ENCODE measurements around the gene LAP3. TPM values are rescaled to one million over a fixed set of nuclear protein-coding genes. Genes with fewer than 3 reads are reported as not detected.

LAP3 gene
- polyA plus RNA-seq, 3 donors: 98.3 to 127 (median 108) TPM

DNA sequence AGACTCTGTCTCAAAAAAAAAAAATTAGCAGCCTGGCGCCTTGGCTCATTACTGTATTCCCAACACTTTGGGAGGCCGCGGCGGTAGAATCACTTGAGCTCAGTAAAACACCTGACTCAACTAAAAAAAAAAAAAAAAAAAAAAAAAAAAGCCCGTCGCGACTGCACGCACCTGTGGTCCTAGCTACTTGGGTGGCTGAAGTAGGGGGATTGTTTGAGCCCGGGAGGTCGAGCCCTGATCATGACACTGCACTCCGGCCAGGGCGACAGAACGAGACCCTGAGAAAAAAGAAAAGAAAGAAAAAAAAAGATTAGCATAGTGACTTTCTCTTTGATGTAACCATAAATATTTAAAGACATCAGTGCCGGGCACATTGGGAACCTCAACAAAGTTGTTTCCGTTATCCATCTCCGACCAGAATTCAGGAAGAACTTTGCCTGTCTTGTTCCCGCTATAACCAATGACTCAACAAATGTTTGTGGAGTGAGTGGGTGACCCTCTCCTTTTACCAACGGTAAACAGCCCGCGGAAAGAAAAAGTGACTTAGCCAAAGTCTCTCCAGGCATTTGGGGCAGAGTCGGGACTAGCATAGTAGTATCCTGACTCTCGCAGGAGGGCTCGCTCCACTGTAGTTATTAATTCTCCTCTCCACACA is 36.9 kb downstream of the LAP3 start:
- Histone ChIP-seq H3K9ac (ENCODE audit: insufficient read depth, low read length, poor library complexity, severe bottlenecking) (peak overlapping the region; percentile 96), H3K27me3 (ENCODE audit: control insufficient read depth in 2 of 2, insufficient read depth in 2 of 2, low read length in 2 of 2) (no peaks in the 10 kb centered on the region), H3K9me3 (replicated peaks in 1 of 2; ENCODE audit: control insufficient read depth in 1 of 2, insufficient read depth in 1 of 2, low read length in 2 of 2) (no peaks in the 10 kb centered on the region), H3K4me2 (replicated peaks; ENCODE audit: extremely low read depth, low read length, poor library complexity, severe bottlenecking) (peak overlapping the region; percentile 75), H4K20me1 (ENCODE audit: insufficient read depth, low read length) (peaks cover 38% of the 10 kb centered on the region), H3K4me1 (ENCODE audit: control insufficient read depth in 1 of 2, insufficient read depth in 2 of 2, low read length in 2 of 2) (peaks cover 27 to 35% of the 10 kb centered on the region in 2 donors), H3K79me2 (ENCODE audit: insufficient read depth, low read length) (peaks cover 52% of the 10 kb centered on the region), H2AFZ (ENCODE audit: insufficient read depth, low read depth, low read length, poor library complexity, severe bottlenecking) (peak overlapping the region; percentile 96), H3K27ac (ENCODE audit: low read depth in 1 of 2, low read length in 2 of 2) (peak overlapping the region; percentile 75 to 98), H3K4me3 (replicated peaks in 1 of 3; ENCODE audit: low read depth in 2 of 3, low read length in 3 of 3) (peak overlapping the region; percentile 90 to 100 (median 98)), H3K36me3 (replicated peaks in 1 of 2; ENCODE audit: control insufficient read depth in 1 of 2, insufficient read depth in 2 of 2, low read length in 2 of 2) (peaks cover 16 to 28% of the 10 kb centered on the region in 2 donors)
- 0% methylated on average over 3 of the region's 23 CpGs for WGBS (ENCODE audit: insufficient coverage)
- Mint-ChIP-seq H3K27me3 (ENCODE audit: low read depth in 3 of 3) (peaks cover 0 to 2% (median 0%) of the 10 kb centered on the region in 3 donors), H3K9me3 (no peaks in the 10 kb centered on the region), H3K36me3 (peaks cover 11 to 32% of the 10 kb centered on the region in 2 donors), H3K4me1 (peaks cover 27% of the 10 kb centered on the region), H3K4me3 (peak overlapping the region; percentile 98 to 99), H3K27ac (peak overlapping the region; percentile 94 to 99 (median 97))
- TF ChIP-seq, protein P1, sequence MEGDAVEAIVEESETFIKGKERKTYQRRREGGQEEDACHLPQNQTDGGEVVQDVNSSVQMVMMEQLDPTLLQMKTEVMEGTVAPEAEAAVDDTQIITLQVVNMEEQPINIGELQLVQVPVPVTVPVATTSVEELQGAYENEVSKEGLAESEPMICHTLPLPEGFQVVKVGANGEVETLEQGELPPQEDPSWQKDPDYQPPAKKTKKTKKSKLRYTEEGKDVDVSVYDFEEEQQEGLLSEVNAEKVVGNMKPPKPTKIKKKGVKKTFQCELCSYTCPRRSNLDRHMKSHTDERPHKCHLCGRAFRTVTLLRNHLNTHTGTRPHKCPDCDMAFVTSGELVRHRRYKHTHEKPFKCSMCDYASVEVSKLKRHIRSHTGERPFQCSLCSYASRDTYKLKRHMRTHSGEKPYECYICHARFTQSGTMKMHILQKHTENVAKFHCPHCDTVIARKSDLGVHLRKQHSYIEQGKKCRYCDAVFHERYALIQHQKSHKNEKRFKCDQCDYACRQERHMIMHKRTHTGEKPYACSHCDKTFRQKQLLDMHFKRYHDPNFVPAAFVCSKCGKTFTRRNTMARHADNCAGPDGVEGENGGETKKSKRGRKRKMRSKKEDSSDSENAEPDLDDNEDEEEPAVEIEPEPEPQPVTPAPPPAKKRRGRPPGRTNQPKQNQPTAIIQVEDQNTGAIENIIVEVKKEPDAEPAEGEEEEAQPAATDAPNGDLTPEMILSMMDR (IDR thresholded peaks at IDR 0.05): no peak
- intact Hi-C loops (cut with micrococcal nuclease): loop anchor here (2.0 to 10.0 kb wide), 3 partner anchors 35 to 201 kb away; partner anchors contain the start of genes DCAF16 (in 1 of the 2), LAP3 (in 1 of the 2) and NCAPG (in 1 of the 2)
- peak in 2 of 3 donors; percentile 42 to 53 for DNase-seq

DNA sequence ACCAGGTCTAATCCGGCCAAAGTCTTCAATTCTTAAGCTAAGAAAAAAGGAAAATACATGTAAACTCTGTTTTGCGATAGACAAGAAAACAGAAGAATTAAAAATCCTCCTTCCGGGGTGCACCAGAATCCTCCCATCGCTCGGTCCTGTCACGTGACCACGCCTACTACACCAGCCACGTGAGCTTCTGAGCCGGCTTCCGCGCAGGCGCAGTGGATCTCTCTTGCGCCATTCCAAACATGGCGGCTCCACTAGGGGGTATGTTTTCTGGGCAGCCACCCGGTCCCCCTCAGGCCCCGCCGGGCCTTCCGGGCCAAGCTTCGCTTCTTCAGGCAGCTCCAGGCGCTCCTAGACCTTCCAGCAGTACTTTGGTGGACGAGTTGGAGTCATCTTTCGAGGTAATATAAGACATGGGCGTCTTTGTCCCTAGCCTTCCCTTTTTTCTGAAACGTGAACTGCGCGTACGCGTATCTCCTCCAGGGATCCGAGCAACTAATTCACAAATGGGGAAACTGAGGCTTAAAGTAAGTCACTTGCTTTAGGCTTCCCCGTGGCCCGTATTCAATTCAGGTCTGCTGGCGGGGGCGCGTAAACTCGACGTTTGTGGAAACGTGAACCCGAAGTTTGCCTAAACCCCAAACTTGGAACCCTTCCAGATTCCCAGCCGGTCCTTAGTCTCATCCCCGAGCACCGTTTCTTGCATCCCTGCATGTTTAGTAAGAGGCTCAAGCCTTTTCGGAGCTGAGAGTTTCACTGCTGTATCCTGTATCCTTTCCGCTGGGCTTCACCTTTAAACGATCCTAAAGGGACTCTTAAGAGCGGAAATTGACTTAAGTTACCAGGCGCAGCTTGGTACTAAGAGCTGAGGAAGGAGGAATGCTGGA is 37.7 kb downstream of the LAP3 start, which contains the start of gene MED28:
Gene MED28, plus strand, starts transcription at position 226 of the 884 bp plus-strand sequence. Its CDS starts 14 bp downstream, at position 240.
- Histone ChIP-seq H3K27ac (ENCODE audit: low read depth in 1 of 2, low read length in 2 of 2) (peak within 1 kb of the TSS; percentile 75 to 98), H3K4me2 (replicated peaks; ENCODE audit: extremely low read depth, low read length, poor library complexity, severe bottlenecking) (peak within 1 kb of the TSS; percentile 75), H3K9ac (ENCODE audit: insufficient read depth, low read length, poor library complexity, severe bottlenecking) (peak within 1 kb of the TSS; percentile 96), H3K27me3 (ENCODE audit: control insufficient read depth in 2 of 2, insufficient read depth in 2 of 2, low read length in 2 of 2) (no peaks in the 10 kb centered on the region), H3K79me2 (ENCODE audit: insufficient read depth, low read length) (peaks cover 60% of the 10 kb centered on the region), H3K36me3 (replicated peaks in 1 of 2; ENCODE audit: control insufficient read depth in 1 of 2, insufficient read depth in 2 of 2, low read length in 2 of 2) (peaks cover 24 to 35% of the 10 kb centered on the region in 2 donors), H3K4me1 (ENCODE audit: control insufficient read depth in 1 of 2, insufficient read depth in 2 of 2, low read length in 2 of 2) (peaks cover 27 to 35% of the 10 kb centered on the region in 2 donors), H4K20me1 (ENCODE audit: insufficient read depth, low read length) (peaks cover 46% of the 10 kb centered on the region), H3K4me3 (replicated peaks in 1 of 3; ENCODE audit: low read depth in 2 of 3, low read length in 3 of 3) (peak within 1 kb of the TSS; percentile 90 to 100 (median 98)), H2AFZ (ENCODE audit: insufficient read depth, low read depth, low read length, poor library complexity, severe bottlenecking) (peak within 1 kb of the TSS; percentile 96), H3K9me3 (replicated peaks in 1 of 2; ENCODE audit: control insufficient read depth in 1 of 2, insufficient read depth in 1 of 2, low read length in 2 of 2) (no peaks in the 10 kb centered on the region)
- Mint-ChIP-seq H3K9me3 (no peaks in the 10 kb centered on the region), H3K27me3 (ENCODE audit: low read depth in 3 of 3) (peaks cover 0 to 2% (median 0%) of the 10 kb centered on the region in 3 donors), H3K4me3 (peak within 1 kb of the TSS; percentile 98 to 99), H3K36me3 (peaks cover 17 to 34% of the 10 kb centered on the region in 2 donors), H3K27ac (peak within 1 kb of the TSS; percentile 94 to 99 (median 97)), H3K4me1 (peaks cover 33% of the 10 kb centered on the region)
- under 1% methylated on average over 43 of the region's 46 CpGs for WGBS (ENCODE audit: insufficient coverage)
- TF ChIP-seq, protein P1 (IDR thresholded peaks at IDR 0.05): no peak
- DNase-seq: peak; percentile 94 to 97 (median 95)
- intact Hi-C loops (cut with micrococcal nuclease): loop anchor here (2.0 to 10.0 kb wide), 3 partner anchors 36 to 200 kb away; partner anchors contain the start of genes DCAF16 (in 1 of the 2), LAP3 (in 1 of the 2) and NCAPG (in 1 of the 2)

Measured in CD14-positive monocyte (primary cell).